Astrocyte (in vitro differentiated cells and primary cell): ENCODE results near the gene GSE1. TPM values are rescaled to one million over a fixed set of nuclear protein-coding genes. Genes with fewer than 3 reads are reported as not detected.

Experiments used
- DNase-seq: peaks from one replicate; pipeline ENCODE4 v3.0.0-alpha.2; 2010; ENCODE audit warnings: low read depth
- FAIRE-seq: peaks from 2 replicates; lab custom pipeline; 2011; peaks lifted over from hg19 to GRCh38; lab: Jason Lieb, UNC
- H2AFZ ChIP-seq: 2 replicates; pipeline ENCODE4 v1.6.0; 2012; ENCODE audit warnings: low read depth, low read length, inconsistent platforms
- H3K27ac ChIP-seq: 2 replicates; pipeline ENCODE4 v1.5.1; 2011; ENCODE audit warnings: low read depth, low read length, inconsistent platforms
- H3K27me3 ChIP-seq: 2 replicates; pipeline ENCODE4 v1.6.0; 2011; ENCODE audit warnings: low read length, inconsistent platforms; ENCODE audit not compliant: insufficient read depth
- H3K36me3 ChIP-seq: 2 replicates; pipeline ENCODE4 v1.5.1; 2011; ENCODE audit warnings: low read length, inconsistent platforms; ENCODE audit not compliant: insufficient read depth
- H3K4me1 ChIP-seq: 2 replicates; pipeline ENCODE4 v1.5.1; 2011; ENCODE audit warnings: low read length, inconsistent platforms; ENCODE audit not compliant: insufficient read depth
- H3K4me2 ChIP-seq: 2 replicates; pipeline ENCODE4 v1.6.0; 2012; ENCODE audit warnings: low read length, inconsistent platforms
- H3K4me3 ChIP-seq: 2 replicates; pipeline ENCODE4 v1.5.1; 2011; ENCODE audit warnings: low read depth, mild to moderate bottlenecking, low read length, inconsistent platforms; ENCODE audit not compliant: insufficient read depth
- H3K79me2 ChIP-seq: 2 replicates; pipeline ENCODE4 v1.6.0; 2012; ENCODE audit warnings: mild to moderate bottlenecking, low read length, inconsistent platforms; ENCODE audit not compliant: insufficient read depth
- H3K9ac ChIP-seq: 2 replicates; pipeline ENCODE4 v1.6.0; 2012; ENCODE audit warnings: mild to moderate bottlenecking, low read length, inconsistent platforms
- H3K9me3 ChIP-seq: 2 replicates; pipeline ENCODE4 v1.5.1; 2012; ENCODE audit warnings: low read depth, mild to moderate bottlenecking, low read length, inconsistent platforms; ENCODE audit not compliant: insufficient read depth
- H4K20me1 ChIP-seq: 2 replicates; pipeline ENCODE4 v1.6.0; 2012; ENCODE audit warnings: low read length, inconsistent platforms; ENCODE audit not compliant: insufficient read depth
- H3K27ac Mint-ChIP-seq: one replicate; pipeline ENCODE4 v1.8.0; 2021; ENCODE audit warnings: mild to moderate bottlenecking, mixed read lengths; ENCODE audit not compliant: unreplicated experiment
- H3K27me3 Mint-ChIP-seq: one replicate; pipeline ENCODE4 v1.8.0; 2021; ENCODE audit warnings: low read depth, mixed read lengths; ENCODE audit not compliant: unreplicated experiment
- H3K36me3 Mint-ChIP-seq: one replicate; pipeline ENCODE4 v1.8.0; 2021; ENCODE audit warnings: low read depth, mixed read lengths; ENCODE audit not compliant: unreplicated experiment
- H3K4me1 Mint-ChIP-seq: one replicate; pipeline ENCODE4 v1.8.0; 2021; ENCODE audit warnings: low read depth, mixed read lengths; ENCODE audit not compliant: unreplicated experiment
- H3K4me3 Mint-ChIP-seq: one replicate; pipeline ENCODE4 v1.8.0; 2021; ENCODE audit warnings: mild to moderate bottlenecking, moderate library complexity, mixed read lengths; ENCODE audit not compliant: unreplicated experiment
- H3K9me3 Mint-ChIP-seq: one replicate; pipeline ENCODE4 v1.8.0; 2021; ENCODE audit warnings: mild to moderate bottlenecking, mixed read lengths; ENCODE audit not compliant: unreplicated experiment
- CTCF ChIP-seq: IDR thresholded peaks from 2 replicates; pipeline ENCODE4 v1.5.1; 2011; ENCODE audit warnings: low read depth, mild to moderate bottlenecking, inconsistent platforms, low read length, moderate library complexity; ENCODE audit not compliant: insufficient read depth
- EZH2 ChIP-seq: IDR thresholded peaks from 2 replicates; pipeline ENCODE4 v1.6.1; 2012; ENCODE audit warnings: mild to moderate bottlenecking, low read length, inconsistent platforms; ENCODE audit not compliant: insufficient read depth
- total RNA-seq: library from RNA; stranded (reverse); gene quantifications from 2 replicates; pipeline ENCODE4 v1.2.1, GENCODE V29; 2021

GSE1 gene
- total RNA-seq, 1 donor from 2014 or later, result 35.0 TPM

GRCh38 chr16:85641305-85641704, 28.2 kb downstream of the GSE1 start:
- FAIRE-seq, result no peak
- H3K79me2 ChIP-seq, result no peaks in the 10 kb centered on the region
- H3K36me3 ChIP-seq, result no peaks in the 10 kb centered on the region
- TF ChIP-seq EZH2, result no peak
- TF ChIP-seq CTCF, result no peak
- peaks cover 5% of the 10 kb centered on the region for H3K4me1 Mint-ChIP-seq
- H3K4me2 ChIP-seq, result no peak overlapping the region
- no peak overlapping the region for H3K4me3 Mint-ChIP-seq
- H3K9me3 Mint-ChIP-seq, result no peaks in the 10 kb centered on the region
- H2AFZ ChIP-seq, result no peak overlapping the region
- no peaks in the 10 kb centered on the region for H3K9me3 ChIP-seq
- no peak overlapping the region for H3K9ac ChIP-seq
- no peak overlapping the region for H3K27ac Mint-ChIP-seq
- H3K36me3 Mint-ChIP-seq, result peaks cover 2% of the 10 kb centered on the region
- H3K4me3 ChIP-seq, result no peak overlapping the region
- H3K27ac ChIP-seq, result no peak overlapping the region
- H3K27me3 ChIP-seq, result no peaks in the 10 kb centered on the region
- DNase-seq, result no peak
- no peaks in the 10 kb centered on the region for H3K27me3 Mint-ChIP-seq
- H3K4me1 ChIP-seq, result no peaks in the 10 kb centered on the region
- H4K20me1 ChIP-seq, result peaks cover 92% of the 10 kb centered on the region

- H3K9ac ChIP-seq, result no peak overlapping the region
- peaks cover 5% of the 10 kb centered on the region for H3K4me1 Mint-ChIP-seq
- no peak overlapping the region for H3K27ac Mint-ChIP-seq
- no peaks in the 10 kb centered on the region for H3K9me3 Mint-ChIP-seq
- H3K4me2 ChIP-seq, result no peak overlapping the region
- no peak for TF ChIP-seq EZH2
- no peak for TF ChIP-seq CTCF
- DNase-seq, result peak; percentile 23
- no peak for FAIRE-seq
- no peak overlapping the region for H3K4me3 Mint-ChIP-seq
- H3K79me2 ChIP-seq, result no peaks in the 10 kb centered on the region
- no peaks in the 10 kb centered on the region for H3K9me3 ChIP-seq
- peaks cover 2% of the 10 kb centered on the region for H3K36me3 Mint-ChIP-seq
- peaks cover 91% of the 10 kb centered on the region for H4K20me1 ChIP-seq
- H3K27ac ChIP-seq, result no peak overlapping the region
- no peaks in the 10 kb centered on the region for H3K27me3 Mint-ChIP-seq
- no peaks in the 10 kb centered on the region for H3K4me1 ChIP-seq
- H3K4me3 ChIP-seq, result no peak overlapping the region
- H3K27me3 ChIP-seq, result no peaks in the 10 kb centered on the region
- H2AFZ ChIP-seq, result no peak overlapping the region
- no peaks in the 10 kb centered on the region for H3K36me3 ChIP-seq
Observed at GRCh38 chr16:85641776-85642176, 28.7 kb downstream of the GSE1 start.

- H3K79me2 ChIP-seq, result no peaks in the 10 kb centered on the region
- H3K9me3 ChIP-seq, result no peaks in the 10 kb centered on the region
- no peaks in the 10 kb centered on the region for H3K4me1 ChIP-seq
- TF ChIP-seq CTCF (no peak), EZH2 (no peak)
- no peak overlapping the region for H3K4me3 ChIP-seq
- FAIRE-seq (no peak), DNase-seq (no peak)
- H3K36me3 ChIP-seq, result no peaks in the 10 kb centered on the region
- H3K9ac ChIP-seq, result no peak overlapping the region
- H2AFZ ChIP-seq, result no peak overlapping the region
- no peaks in the 10 kb centered on the region for H3K27me3 ChIP-seq
- peaks cover 5% of the 10 kb centered on the region for H3K4me1 Mint-ChIP-seq
- no peak overlapping the region for H3K4me2 ChIP-seq
- no peaks in the 10 kb centered on the region for H3K9me3 Mint-ChIP-seq
- H3K27ac ChIP-seq, result no peak overlapping the region
- H3K36me3 Mint-ChIP-seq, result peaks cover 3% of the 10 kb centered on the region
- H4K20me1 ChIP-seq, result peaks cover 85% of the 10 kb centered on the region
- no peak overlapping the region for H3K4me3 Mint-ChIP-seq
- H3K27ac Mint-ChIP-seq, result no peak overlapping the region
- no peaks in the 10 kb centered on the region for H3K27me3 Mint-ChIP-seq
Observed at GRCh38 chr16:85642762-85643358, 29.7 kb downstream of the GSE1 start.
